Measurements from ENCODE around the gene CETP. TPM values are rescaled to one million over a fixed set of nuclear protein-coding genes. Genes with fewer than 3 reads are reported as not detected.

CETP gene
- total RNA-seq, 1 donor from 2014 or later: not detected

- no peak for FAIRE-seq
Observed at GRCh38 chr16:56977823-56978430, 16.2 kb downstream of the CETP start.

GRCh38 chr16:56980201-56980535 lies 18.4 kb downstream of the CETP start:
- H3K4me2 ChIP-seq (ENCODE audit: low read length): no peak overlapping the region
- H3K9me3 Mint-ChIP-seq (ENCODE audit: unreplicated experiment): no peaks in the 10 kb centered on the region
- peaks cover 15% of the 10 kb centered on the region for H3K36me3 Mint-ChIP-seq (ENCODE audit: low read depth, unreplicated experiment)
- no peaks in the 10 kb centered on the region for H3K36me3 ChIP-seq (ENCODE audit: insufficient read depth, low read length)
- no peaks in the 10 kb centered on the region for H3K9me3 ChIP-seq (ENCODE audit: insufficient read depth, low read depth, low read length)
- peaks cover 4% of the 10 kb centered on the region for H3K27me3 ChIP-seq (ENCODE audit: insufficient read depth, low read length)
- no peak overlapping the region for H3K27ac ChIP-seq (ENCODE audit: low read depth, low read length)
- no peaks in the 10 kb centered on the region for H3K79me2 ChIP-seq (ENCODE audit: insufficient read depth, low read length)
- DNase-seq (ENCODE audit: low read depth) (no peak), FAIRE-seq (no peak)
- no peak overlapping the region for H2AFZ ChIP-seq (ENCODE audit: low read depth, low read length)
- H3K9ac ChIP-seq (ENCODE audit: low read length): no peak overlapping the region
- peaks cover 20% of the 10 kb centered on the region for H3K27me3 Mint-ChIP-seq (ENCODE audit: low read depth, unreplicated experiment)
- no peak overlapping the region for H3K4me3 Mint-ChIP-seq (ENCODE audit: unreplicated experiment)
- H3K27ac Mint-ChIP-seq (ENCODE audit: unreplicated experiment): no peak overlapping the region
- no peaks in the 10 kb centered on the region for H4K20me1 ChIP-seq (ENCODE audit: insufficient read depth, low read length)
- TF ChIP-seq EZH2 (IDR thresholded peaks at IDR 0.05; ENCODE audit: insufficient read depth, low read length) (no peak), CTCF (IDR thresholded peaks at IDR 0.05; ENCODE audit: insufficient read depth, low read depth, low read length) (no peak)
- H3K4me1 ChIP-seq (ENCODE audit: insufficient read depth, low read length): peaks cover 2% of the 10 kb centered on the region
- H3K4me3 ChIP-seq (ENCODE audit: insufficient read depth, low read depth, low read length): no peak overlapping the region
- H3K4me1 Mint-ChIP-seq (ENCODE audit: low read depth, unreplicated experiment): peaks cover 2% of the 10 kb centered on the region

More at GRCh38 chr16:56977823-56978430, 16.2 kb downstream of the CETP start:
- Histone ChIP-seq H3K36me3 (ENCODE audit: insufficient read depth, low read length) (no peaks in the 10 kb centered on the region), H4K20me1 (ENCODE audit: insufficient read depth, low read length) (no peaks in the 10 kb centered on the region), H3K79me2 (ENCODE audit: insufficient read depth, low read length) (no peaks in the 10 kb centered on the region), H3K4me2 (ENCODE audit: low read length) (no peak overlapping the region), H3K9ac (ENCODE audit: low read length) (no peak overlapping the region), H2AFZ (ENCODE audit: low read depth, low read length) (no peak overlapping the region), H3K27me3 (ENCODE audit: insufficient read depth, low read length) (peaks cover under 1% of the 10 kb centered on the region), H3K9me3 (ENCODE audit: insufficient read depth, low read depth, low read length) (no peaks in the 10 kb centered on the region), H3K4me3 (ENCODE audit: insufficient read depth, low read depth, low read length) (no peak overlapping the region), H3K4me1 (ENCODE audit: insufficient read depth, low read length) (no peaks in the 10 kb centered on the region), H3K27ac (ENCODE audit: low read depth, low read length) (no peak overlapping the region)
- H3K4me1 Mint-ChIP-seq (ENCODE audit: low read depth, unreplicated experiment): no peaks in the 10 kb centered on the region
- H3K27me3 Mint-ChIP-seq (ENCODE audit: low read depth, unreplicated experiment): peaks cover 30% of the 10 kb centered on the region
- no peak overlapping the region for H3K4me3 Mint-ChIP-seq (ENCODE audit: unreplicated experiment)
- peaks cover 10% of the 10 kb centered on the region for H3K36me3 Mint-ChIP-seq (ENCODE audit: low read depth, unreplicated experiment)
- no peak for TF ChIP-seq CTCF (IDR thresholded peaks at IDR 0.05; ENCODE audit: insufficient read depth, low read depth, low read length)
- DNase-seq (ENCODE audit: low read depth): no peak
- H3K27ac Mint-ChIP-seq (ENCODE audit: unreplicated experiment): peak overlapping the region; percentile 34
- no peaks in the 10 kb centered on the region for H3K9me3 Mint-ChIP-seq (ENCODE audit: unreplicated experiment)

All from astrocyte (in vitro differentiated cells and primary cell).